HCT116 (cell line): ENCODE measurements around the gene ABHD2. TPM values are rescaled to one million over a fixed set of nuclear protein-coding genes. Genes with fewer than 3 reads are reported as not detected.

Experiments used
- ATAC-seq: fragments of 200-7000 bp; cut with Tn5 transposase; 2 replicates; pipeline ENCODE4 v1.9.1; 2020; ENCODE audit warnings: mild to moderate bottlenecking, moderate library complexity
- BruUV-seq: library from RNA; stranded (reverse); fragments of 400-500 nt; replicated peaks from 2 replicates; lab custom pipeline; 2021; lab: Mats Ljungman, UMichigan
- CTCF ChIA-PET: fragments of 300-600 bp; sonication (Branson Sonifier 250); formaldehyde crosslinking; loops from one replicate; lab custom pipeline; 2021; ENCODE audit warnings: antibody characterized with exemption; lab: Charles Lee
- POLR2A ChIA-PET: fragments of 300-600, 350-600 bp; sonication (Branson Sonifier 250); formaldehyde crosslinking; loops from one replicate; lab custom pipeline; 2021; ENCODE audit warnings: antibody characterized with exemption; lab: Charles Lee
- RAD21 ChIA-PET, 2 experiments: fragments of 300-600 bp; sonication (Branson Sonifier 250); formaldehyde crosslinking; loops; one replicate each; lab custom pipeline; 2023; ENCODE audit warnings: low total read pairs in 2 of 2; ENCODE audit not compliant: uncharacterized antibody in 2 of 2, unreplicated experiment in 2 of 2, low non-redundant PET in 1 of 2; lab: Charles Lee
- DNase-seq: peaks from one replicate; pipeline ENCODE4 v3.0.0-alpha.2; 2010; ENCODE audit warnings: low read depth, low spot score
- H2AFZ ChIP-seq: fragments of 200-600 bp; shearing (Covaris generic), sonication (generic); 2 replicates; pipeline ENCODE4 v1.6.1; 2017; ENCODE audit warnings: low read depth, mixed run types, mixed read lengths, antibody characterized with exemption, low read length; ENCODE audit not compliant: poor library complexity, severe bottlenecking
- H3K27ac ChIP-seq: 2 replicates; pipeline ENCODE4 v1.5.1; 2012; ENCODE audit warnings: low read depth, low read length
- H3K27me3 ChIP-seq: fragments of 200-600 bp; sonication (generic); 2 replicates; pipeline ENCODE4 v1.6.1; 2016; ENCODE audit warnings: mixed run types, low read length, mixed read lengths; ENCODE audit not compliant: insufficient read depth
- H3K36me3 ChIP-seq, 2 experiments: fragments of 200-500 bp in 1 of 2; fragments of 200-600 bp in 1 of 2; sonication (Bioruptor generic) in 1 of 2; sonication (generic) in 1 of 2; 2 replicates each; pipeline versions ENCODE4 v1.5.1 to v1.6.1; 2014 to 2016; ENCODE audit warnings: low read length in 2 of 2, inconsistent platforms in 1 of 2, mixed read lengths in 1 of 2, mixed run types in 1 of 2; ENCODE audit not compliant: insufficient read depth in 2 of 2, control insufficient read depth in 1 of 2
- H3K4me1 ChIP-seq, 2 experiments: fragments of 200-600 bp in 1 of 2; sonication (generic) in 1 of 2; 2 replicates each; pipeline versions ENCODE4 v1.5.1 to v1.6.1; 2012 to 2017; ENCODE audit warnings: low read length in 2 of 2, inconsistent platforms in 1 of 2, mild to moderate bottlenecking in 1 of 2, mixed read lengths in 1 of 2, mixed run types in 1 of 2, moderate library complexity in 1 of 2; ENCODE audit not compliant: insufficient read depth in 2 of 2, control insufficient read depth in 1 of 2
- H3K4me2 ChIP-seq: fragments of 200-600 bp; sonication (generic); 2 replicates; pipeline ENCODE4 v1.6.1; 2017; ENCODE audit warnings: mixed run types, low read length, mixed read lengths
- H3K4me3 ChIP-seq, 2 experiments: fragments of 200-600 bp in 1 of 2; sonication (generic) in 1 of 2; replicated peaks in 1 of 2; 2 replicates each; pipeline ENCODE4 v1.5.1; 2011 to 2016; ENCODE audit warnings: low read length in 2 of 2, control low read depth in 1 of 2, low read depth in 1 of 2, mild to moderate bottlenecking in 1 of 2, mixed read lengths in 1 of 2, mixed run types in 1 of 2
- H3K79me2 ChIP-seq: fragments of 200-600 bp; sonication (generic); 2 replicates; pipeline ENCODE4 v1.6.1; 2017; ENCODE audit warnings: mild to moderate bottlenecking, mixed run types, low read length, moderate library complexity, mixed read lengths; ENCODE audit not compliant: insufficient read depth
- H3K9ac ChIP-seq: fragments of 200-600 bp; sonication (generic); 2 replicates; pipeline ENCODE4 v1.6.1; 2016; ENCODE audit warnings: low read length, mixed read lengths
- H3K9me2 ChIP-seq: fragments of 200-600 bp; sonication (generic), shearing (Covaris generic); 2 replicates; pipeline ENCODE4 v1.6.1; 2017; ENCODE audit warnings: mixed run types, mild to moderate bottlenecking, moderate library complexity; ENCODE audit not compliant: insufficient read depth
- H3K9me3 ChIP-seq, 2 experiments: fragments of 200-500 bp in 1 of 2; fragments of 200-600 bp in 1 of 2; sonication (Bioruptor generic) in 1 of 2; sonication (generic) in 1 of 2; 2 replicates each; pipeline ENCODE4 v1.6.1; 2014 to 2017; ENCODE audit warnings: low read length in 2 of 2, mixed read lengths in 2 of 2, inconsistent platforms in 1 of 2, low read depth in 1 of 2, mild to moderate bottlenecking in 1 of 2, mixed run types in 1 of 2, moderate library complexity in 1 of 2; ENCODE audit not compliant: control insufficient read depth in 1 of 2, insufficient read depth in 1 of 2
- H4K20me1 ChIP-seq: fragments of 200-600 bp; sonication (generic), shearing (Covaris generic); 2 replicates; pipeline ENCODE4 v1.6.1; 2017; ENCODE audit warnings: mixed run types, mild to moderate bottlenecking, moderate library complexity; ENCODE audit not compliant: insufficient read depth
- ATF3 ChIP-seq: IDR thresholded peaks from 2 replicates; pipeline ENCODE4 v1.6.1; 2012
- CBX3 ChIP-seq: IDR thresholded peaks from 2 replicates; pipeline ENCODE4 v1.6.1; 2012; ENCODE audit warnings: low read depth
- CEBPB ChIP-seq: IDR thresholded peaks from 2 replicates; pipeline ENCODE4 v1.6.1; 2012; ENCODE audit warnings: low read depth
- CTCF ChIP-seq, 3 experiments: fragments of 200-600 bp in 1 of 3; sonication (generic) in 1 of 3; IDR thresholded peaks in 2 of 3; conservative IDR thresholded peaks in 1 of 3; 2 replicates each; pipeline ENCODE4 v1.5.1; 2012 to 2017; ENCODE audit warnings: low read depth in 2 of 3, low read length in 2 of 3, antibody characterized with exemption in 1 of 3, borderline replicate concordance in 1 of 3, control low read depth in 1 of 3, mild to moderate bottlenecking in 1 of 3, mixed read lengths in 1 of 3, mixed run types in 1 of 3, moderate library complexity in 1 of 3; ENCODE audit not compliant: insufficient read depth in 1 of 3
- EGR1 ChIP-seq: IDR thresholded peaks from 2 replicates; pipeline ENCODE4 v1.6.1; 2012; ENCODE audit warnings: low read depth
- ELF1 ChIP-seq: IDR thresholded peaks from 2 replicates; pipeline ENCODE4 v1.6.1; 2012; ENCODE audit warnings: low read depth, borderline replicate concordance
- EZH2 ChIP-seq: fragments of 200-600 bp; sonication (generic); IDR thresholded peaks from 2 replicates; pipeline ENCODE4 v1.6.1; 2017; ENCODE audit warnings: antibody characterized with exemption, mixed run types
- EZH2phosphoT487 ChIP-seq: fragments of 200-600 bp; IDR thresholded peaks from 2 replicates; pipeline ENCODE4 v1.6.1; 2018; ENCODE audit warnings: antibody characterized with exemption, borderline replicate concordance
- FOSL1 ChIP-seq: IDR thresholded peaks from 2 replicates; pipeline ENCODE4 v1.6.1; 2012; ENCODE audit warnings: low read depth
- POLR2AphosphoS5 ChIP-seq: IDR thresholded peaks from 2 replicates; pipeline ENCODE4 v1.6.1; 2011; ENCODE audit warnings: mild to moderate bottlenecking, low read depth, low read length, moderate library complexity
- REST ChIP-seq: IDR thresholded peaks from 2 replicates; pipeline ENCODE4 v1.6.1; 2012; ENCODE audit warnings: low read depth
- SP1 ChIP-seq: IDR thresholded peaks from 2 replicates; pipeline ENCODE4 v1.6.1; 2012; ENCODE audit warnings: low read depth
- SRF ChIP-seq: IDR thresholded peaks from 2 replicates; pipeline ENCODE4 v1.6.1; 2012; ENCODE audit warnings: low read depth
- YY1 ChIP-seq: IDR thresholded peaks from 2 replicates; pipeline ENCODE4 v1.6.1; 2011; ENCODE audit warnings: low read length, low read depth, moderate library complexity, mild to moderate bottlenecking; ENCODE audit not compliant: insufficient replicate concordance; ENCODE audit errors: extremely low read depth
- ZBTB33 ChIP-seq: IDR thresholded peaks from 2 replicates; pipeline ENCODE4 v1.6.1; 2011; ENCODE audit warnings: mild to moderate bottlenecking, low read length, moderate library complexity; ENCODE audit not compliant: insufficient replicate concordance; ENCODE audit errors: extremely low read depth
- ZFX ChIP-seq: fragments of 450-650 bp; IDR thresholded peaks from 2 replicates; pipeline ENCODE4 v1.6.1; 2017
- intact Hi-C: fragments of 100-400 bp; cut with micrococcal nuclease; formaldehyde crosslinking; loops from 2 replicates; pipeline ENCODE4 v1.10.0; 2022
- total RNA-seq: library from RNA; stranded (reverse); gene quantifications from one replicate; pipeline ENCODE4 v1.2.1, GENCODE V29; 2021; ENCODE audit not compliant: unreplicated experiment

ABHD2 gene
- total RNA-seq, 1 experiment from 2014 or later: 40.8 TPM

GRCh38 chr15:89211678-89212170 lies 123.5 kb downstream of the ABHD2 start:
- no peaks in the 10 kb centered on the region for H3K79me2 ChIP-seq
- BruUV-seq: no TSS peak

More at GRCh38 chr15:89211678-89212170, 123.5 kb downstream of the ABHD2 start:
- TF ChIP-seq ZFX (no peak), SRF (no peak), ZBTB33 (no peak), EZH2phosphoT487 (no peak), CTCF (IDR thresholded peaks at IDR 0.05 in 2 of 3, conservative IDR thresholded peaks at IDR 0.05 in 1 of 3; ENCODE audit: borderline replicate concordance in 1 of 3, insufficient read depth in 1 of 3, low read depth in 2 of 3, low read length in 2 of 3) (no peak), CEBPB (no peak), POLR2AphosphoS5 (no peak), CBX3 (no peak), ATF3 (no peak), SP1 (no peak), ELF1 (no peak), REST (no peak), FOSL1 (no peak), EGR1 (no peak), EZH2 (no peak), YY1 (no peak)
- no peak for DNase-seq
- no peaks in the 10 kb centered on the region for H4K20me1 ChIP-seq
- H2AFZ ChIP-seq: no peak overlapping the region
- no peaks in the 10 kb centered on the region for H3K27me3 ChIP-seq
- no peaks in the 10 kb centered on the region for H3K36me3 ChIP-seq
- no peak overlapping the region for H3K4me3 ChIP-seq
- no peaks in the 10 kb centered on the region for H3K9me3 ChIP-seq
- H3K9me2 ChIP-seq: no peaks in the 10 kb centered on the region
- H3K4me2 ChIP-seq: no peak overlapping the region
- POLR2A ChIA-PET: no interaction called here
- H3K4me1 ChIP-seq: peaks cover 0 to 5% of the 10 kb centered on the region in 2 experiments; a peak in 2 of 4 replicates
- CTCF ChIA-PET: no interaction called here
- no peak overlapping the region for H3K27ac ChIP-seq
- RAD21 ChIA-PET: no interaction called here
- ATAC-seq: no peak
- intact Hi-C loops: no loop called here
- H3K9ac ChIP-seq: no peak overlapping the region
